G401 (cell line): ENCODE results near the gene IL17A. TPM values are rescaled to one million over a fixed set of nuclear protein-coding genes. Genes with fewer than 3 reads are reported as not detected.

Experiments
- DNase-seq: peaks from one replicate; pipeline ENCODE4 v3.0.0-alpha.2; 2015; ENCODE audit warnings: low spot score
- in situ Hi-C: cut with HindIII; loops from 2 replicates; pipeline ENCODE4 v1.10.0; 2016; ENCODE audit warnings: low sequenced_read_pairs, mixed read lengths
- total RNA-seq: library from RNA; depleted of rRNA; stranded (reverse); fragments of >200 nt; shearing (Covaris generic); gene quantifications from 2 replicates; pipeline ENCODE4 v1.2.3, GENCODE V29; 2014; rRNA removed

The IL17A gene
- not detected in 2 replicates for total RNA-seq

GRCh38 chr6:52186075-52186474 is at the start of gene IL17A:
Gene IL17A (plus strand): TSS chr6:52186375. CDS start chr6:52186432, 57 bp downstream.
- DNase-seq = no peak
- in situ Hi-C loops = no loop called here

GRCh38 chr6:52136934-52137467 is 49.2 kb upstream of the IL17A start:
- peak; percentile 8 for DNase-seq
- in situ Hi-C loops = no loop called here

- in situ Hi-C loops = no loop called here
Observed at GRCh38 chr6:52138284-52138683, 47.9 kb upstream of the IL17A start.

GRCh38 chr6:52139985-52140680 is 46.0 kb upstream of the IL17A start:
- in situ Hi-C loops = no loop called here
- no peak for DNase-seq

More at GRCh38 chr6:52138284-52138683, 47.9 kb upstream of the IL17A start:
- no peak for DNase-seq

- in situ Hi-C loops = no loop called here
- no peak for DNase-seq
Observed at GRCh38 chr6:52141596-52141995, 44.6 kb upstream of the IL17A start.

GRCh38 chr6:52142556-52142955 is 43.6 kb upstream of the IL17A start:
- in situ Hi-C loops = no loop called here

GRCh38 chr6:52143551-52143950 is 42.6 kb upstream of the IL17A start:
- in situ Hi-C loops = no loop called here
- no peak for DNase-seq

More at GRCh38 chr6:52142556-52142955, 43.6 kb upstream of the IL17A start:
- DNase-seq = no peak

- in situ Hi-C loops = no loop called here
- no peak for DNase-seq
Observed at GRCh38 chr6:52144196-52145076, 41.7 kb upstream of the IL17A start.

- in situ Hi-C loops = no loop called here
- no peak for DNase-seq
Observed at GRCh38 chr6:52146851-52147445, 39.2 kb upstream of the IL17A start.

- in situ Hi-C loops = no loop called here
- DNase-seq = no peak
Observed at GRCh38 chr6:52149076-52149475, 37.1 kb upstream of the IL17A start.

- in situ Hi-C loops = no loop called here
- DNase-seq = no peak
Observed at GRCh38 chr6:52149949-52150348, 36.2 kb upstream of the IL17A start.

GRCh38 chr6:52152070-52152423 is 34.1 kb upstream of the IL17A start:
- in situ Hi-C loops = no loop called here
- DNase-seq = no peak

GRCh38 chr6:52152711-52153160 is 33.4 kb upstream of the IL17A start:
- in situ Hi-C loops = no loop called here
- no peak for DNase-seq

GRCh38 chr6:52154381-52154780 is 31.8 kb upstream of the IL17A start:
- in situ Hi-C loops = no loop called here
- no peak for DNase-seq

- DNase-seq = no peak
- in situ Hi-C loops = no loop called here
Observed at GRCh38 chr6:52155791-52156576, 30.2 kb upstream of the IL17A start.

- in situ Hi-C loops = no loop called here
- no peak for DNase-seq
Observed at GRCh38 chr6:52157301-52157941, 28.8 kb upstream of the IL17A start.

- no peak for DNase-seq
- in situ Hi-C loops = no loop called here
Observed at GRCh38 chr6:52160472-52161104, 25.6 kb upstream of the IL17A start.
